HG03520 (cell line): ENCODE measurements around the gene OVOL2.

ENCODE experiments used
- ATAC-seq: cut with Tn5 transposase; IDR thresholded peaks from one replicate; pipeline ENCODE4 v1.9.1; 2021; ENCODE audit warnings: mild to moderate bottlenecking, moderate library complexity; ENCODE audit not compliant: unreplicated experiment

OVOL2 gene

DNA sequence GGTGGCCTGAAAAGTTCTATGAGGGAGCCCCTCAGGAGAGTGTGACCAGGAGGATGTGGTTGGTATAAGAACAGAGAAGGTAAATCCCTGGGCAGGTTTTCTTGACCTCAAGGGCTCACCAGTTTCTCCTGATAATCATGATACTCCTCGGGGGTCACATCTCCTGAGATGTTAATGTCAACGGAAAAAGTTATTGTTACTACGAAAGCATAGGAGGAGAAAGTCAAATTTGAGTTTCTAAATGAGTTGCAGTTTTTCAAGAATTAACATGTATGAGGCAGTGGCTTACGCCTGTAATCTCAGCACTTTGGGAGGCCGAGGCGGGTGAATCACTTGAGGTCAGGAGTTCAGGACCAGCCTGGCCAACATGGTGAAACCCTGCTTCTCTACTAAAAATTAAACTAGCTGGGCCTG is 65.5 kb downstream of the OVOL2 start:
- ATAC-seq = no peak

DNA sequence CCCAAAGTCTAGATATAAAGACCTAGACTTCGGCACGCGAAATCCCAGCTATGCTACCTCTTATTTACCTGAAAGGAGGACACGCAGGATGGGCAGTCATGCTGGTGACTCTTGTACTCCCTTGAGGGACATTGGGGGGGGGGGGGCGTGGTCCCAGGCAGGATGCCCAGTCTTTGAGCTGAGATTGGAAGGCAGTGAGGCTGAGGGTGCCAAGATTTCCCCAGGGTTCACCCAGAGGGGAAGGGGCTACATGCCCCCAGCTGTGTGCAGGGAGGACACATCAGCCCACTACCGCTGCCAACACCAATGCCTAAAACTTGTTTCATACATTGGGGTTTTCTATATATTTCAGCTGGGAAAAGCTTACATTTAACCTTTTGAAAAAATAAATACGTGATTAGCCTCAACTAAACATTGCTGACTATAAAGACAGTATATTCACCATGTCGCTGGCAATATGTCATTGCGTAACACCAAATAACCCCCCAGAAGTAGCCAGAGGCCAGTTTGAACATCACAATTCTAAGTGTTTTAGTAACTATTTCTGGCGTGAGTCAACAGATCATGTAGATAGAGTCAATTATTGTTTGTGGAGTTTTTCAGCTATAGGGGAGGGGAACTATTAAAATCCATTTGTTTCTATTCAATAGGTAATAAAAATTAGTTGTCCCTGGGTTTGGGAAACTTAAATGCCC is 67.3 kb downstream of the OVOL2 start:
- ATAC-seq = no peak

GRCh38 chr20:17987988-17988387 is 69.7 kb downstream of the OVOL2 start:
- ATAC-seq = no peak

DNA sequence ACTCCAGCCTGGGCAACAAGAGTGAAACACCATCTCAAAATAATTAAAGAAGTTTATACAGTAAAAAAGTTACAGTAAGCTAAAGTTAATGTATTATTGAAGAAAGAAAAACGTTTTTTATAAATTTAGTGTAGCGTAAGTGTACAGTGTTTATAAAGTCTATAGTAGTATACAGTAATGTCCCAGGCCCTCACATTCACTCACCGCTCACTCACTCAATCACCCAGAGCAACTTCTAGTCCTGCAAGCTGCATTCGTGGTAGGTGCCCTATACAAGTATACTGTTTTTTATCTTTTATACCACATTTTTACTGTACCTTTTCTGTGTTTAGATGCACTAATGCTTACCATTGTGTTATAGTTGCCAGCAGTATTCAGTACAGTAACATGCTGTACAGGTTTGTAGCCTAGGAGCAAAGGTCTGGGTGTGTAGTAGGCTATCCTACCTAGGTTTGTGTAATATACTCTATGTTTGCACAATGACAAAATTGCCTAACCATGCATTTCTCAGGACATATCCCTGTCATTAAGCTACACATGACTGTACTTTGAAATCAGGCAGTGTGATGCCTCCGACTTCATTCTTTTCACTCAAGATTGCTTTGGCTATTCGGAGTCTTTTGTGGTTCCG is 72.2 kb downstream of the OVOL2 start:
- ATAC-seq = no peak

- no peak for ATAC-seq
Observed at GRCh38 chr20:17976305-17976704, 81.4 kb downstream of the OVOL2 start.
